ENCODE measurements around the gene PLXNA2. TPM values are rescaled to one million over a fixed set of nuclear protein-coding genes. Genes with fewer than 3 reads are reported as not detected.

Gene PLXNA2
- total RNA-seq, 1 donor from 2014 or later: 17.7 TPM

- H3K27ac Mint-ChIP-seq (ENCODE audit: unreplicated experiment): peak overlapping the region; percentile 60
- TF ChIP-seq, protein P1, sequence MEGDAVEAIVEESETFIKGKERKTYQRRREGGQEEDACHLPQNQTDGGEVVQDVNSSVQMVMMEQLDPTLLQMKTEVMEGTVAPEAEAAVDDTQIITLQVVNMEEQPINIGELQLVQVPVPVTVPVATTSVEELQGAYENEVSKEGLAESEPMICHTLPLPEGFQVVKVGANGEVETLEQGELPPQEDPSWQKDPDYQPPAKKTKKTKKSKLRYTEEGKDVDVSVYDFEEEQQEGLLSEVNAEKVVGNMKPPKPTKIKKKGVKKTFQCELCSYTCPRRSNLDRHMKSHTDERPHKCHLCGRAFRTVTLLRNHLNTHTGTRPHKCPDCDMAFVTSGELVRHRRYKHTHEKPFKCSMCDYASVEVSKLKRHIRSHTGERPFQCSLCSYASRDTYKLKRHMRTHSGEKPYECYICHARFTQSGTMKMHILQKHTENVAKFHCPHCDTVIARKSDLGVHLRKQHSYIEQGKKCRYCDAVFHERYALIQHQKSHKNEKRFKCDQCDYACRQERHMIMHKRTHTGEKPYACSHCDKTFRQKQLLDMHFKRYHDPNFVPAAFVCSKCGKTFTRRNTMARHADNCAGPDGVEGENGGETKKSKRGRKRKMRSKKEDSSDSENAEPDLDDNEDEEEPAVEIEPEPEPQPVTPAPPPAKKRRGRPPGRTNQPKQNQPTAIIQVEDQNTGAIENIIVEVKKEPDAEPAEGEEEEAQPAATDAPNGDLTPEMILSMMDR (IDR thresholded peaks at IDR 0.05; ENCODE audit: insufficient read depth, low read depth, low read length): no peak
- no peak for TF ChIP-seq EZH2 (IDR thresholded peaks at IDR 0.05; ENCODE audit: insufficient read depth, low read length)
These were observed 28.1 kb downstream of the PLXNA2 start for GRCh38 chr1:208216062-208216461.

DNA sequence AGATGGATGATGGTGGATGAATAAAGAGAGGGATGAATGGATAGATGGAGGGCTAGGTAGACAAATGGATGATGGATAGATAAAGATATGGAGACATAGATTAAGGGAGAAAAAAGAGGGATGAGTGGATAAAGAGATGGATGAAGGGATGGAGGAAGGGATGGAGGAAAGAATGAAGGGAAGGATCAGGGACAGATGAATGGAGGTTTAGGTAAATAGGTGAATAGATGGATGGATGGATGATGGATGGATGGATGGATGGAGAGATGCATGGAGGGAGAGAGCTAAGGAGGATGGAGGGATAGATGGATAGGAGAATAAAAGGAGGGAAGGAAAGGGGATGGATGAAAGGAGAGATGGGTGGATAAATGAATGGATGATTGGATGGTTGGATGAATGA is 28.8 kb downstream of the PLXNA2 start:
- Histone ChIP-seq H3K36me3 (ENCODE audit: insufficient read depth, low read length) (no peaks in the 10 kb centered on the region), H3K9ac (ENCODE audit: low read length) (no peak overlapping the region), H2AFZ (ENCODE audit: low read depth, low read length) (no peak overlapping the region), H3K79me2 (ENCODE audit: insufficient read depth, low read length) (no peaks in the 10 kb centered on the region), H3K4me1 (ENCODE audit: insufficient read depth, low read length) (peaks cover 40% of the 10 kb centered on the region), H3K4me3 (ENCODE audit: insufficient read depth, low read depth, low read length) (no peak overlapping the region), H4K20me1 (ENCODE audit: insufficient read depth, low read length) (no peaks in the 10 kb centered on the region), H3K4me2 (ENCODE audit: low read length) (no peak overlapping the region), H3K27ac (ENCODE audit: low read depth, low read length) (no peak overlapping the region), H3K27me3 (ENCODE audit: insufficient read depth, low read length) (no peaks in the 10 kb centered on the region), H3K9me3 (ENCODE audit: insufficient read depth, low read depth, low read length) (no peaks in the 10 kb centered on the region)
- Mint-ChIP-seq H3K9me3 (ENCODE audit: unreplicated experiment) (no peaks in the 10 kb centered on the region), H3K27me3 (ENCODE audit: low read depth, unreplicated experiment) (no peaks in the 10 kb centered on the region), H3K4me3 (ENCODE audit: unreplicated experiment) (no peak overlapping the region), H3K4me1 (ENCODE audit: low read depth, unreplicated experiment) (peaks cover 72% of the 10 kb centered on the region), H3K36me3 (ENCODE audit: low read depth, unreplicated experiment) (peaks cover 4% of the 10 kb centered on the region), H3K27ac (ENCODE audit: unreplicated experiment) (no peak overlapping the region)
- DNase-seq (ENCODE audit: low read depth) (no peak), FAIRE-seq (no peak)
- TF ChIP-seq EZH2 (IDR thresholded peaks at IDR 0.05; ENCODE audit: insufficient read depth, low read length): no peak
- TF ChIP-seq, protein P1 (IDR thresholded peaks at IDR 0.05; ENCODE audit: insufficient read depth, low read depth, low read length): no peak

More at GRCh38 chr1:208216062-208216461, 28.1 kb downstream of the PLXNA2 start:
- H3K9me3 Mint-ChIP-seq (ENCODE audit: unreplicated experiment): no peaks in the 10 kb centered on the region
- H4K20me1 ChIP-seq (ENCODE audit: insufficient read depth, low read length): no peaks in the 10 kb centered on the region
- peaks cover 78% of the 10 kb centered on the region for H3K4me1 Mint-ChIP-seq (ENCODE audit: low read depth, unreplicated experiment)
- H3K4me2 ChIP-seq (ENCODE audit: low read length): peak overlapping the region; percentile 46
- no peak overlapping the region for H2AFZ ChIP-seq (ENCODE audit: low read depth, low read length)
- H3K36me3 ChIP-seq (ENCODE audit: insufficient read depth, low read length): no peaks in the 10 kb centered on the region
- H3K36me3 Mint-ChIP-seq (ENCODE audit: low read depth, unreplicated experiment): peaks cover 4% of the 10 kb centered on the region
- DNase-seq (ENCODE audit: low read depth): peak; percentile 80
- H3K4me3 Mint-ChIP-seq (ENCODE audit: unreplicated experiment): peak overlapping the region; percentile 31
- peak overlapping the region; percentile 9 for H3K27ac ChIP-seq (ENCODE audit: low read depth, low read length)
- no peak overlapping the region for H3K9ac ChIP-seq (ENCODE audit: low read length)
- H3K79me2 ChIP-seq (ENCODE audit: insufficient read depth, low read length): no peaks in the 10 kb centered on the region
- no peaks in the 10 kb centered on the region for H3K9me3 ChIP-seq (ENCODE audit: insufficient read depth, low read depth, low read length)
- no peaks in the 10 kb centered on the region for H3K27me3 ChIP-seq (ENCODE audit: insufficient read depth, low read length)
- no peaks in the 10 kb centered on the region for H3K27me3 Mint-ChIP-seq (ENCODE audit: low read depth, unreplicated experiment)
- FAIRE-seq: peak; percentile 13
- H3K4me1 ChIP-seq (ENCODE audit: insufficient read depth, low read length): peaks cover 46% of the 10 kb centered on the region
- no peak overlapping the region for H3K4me3 ChIP-seq (ENCODE audit: insufficient read depth, low read depth, low read length)

DNA sequence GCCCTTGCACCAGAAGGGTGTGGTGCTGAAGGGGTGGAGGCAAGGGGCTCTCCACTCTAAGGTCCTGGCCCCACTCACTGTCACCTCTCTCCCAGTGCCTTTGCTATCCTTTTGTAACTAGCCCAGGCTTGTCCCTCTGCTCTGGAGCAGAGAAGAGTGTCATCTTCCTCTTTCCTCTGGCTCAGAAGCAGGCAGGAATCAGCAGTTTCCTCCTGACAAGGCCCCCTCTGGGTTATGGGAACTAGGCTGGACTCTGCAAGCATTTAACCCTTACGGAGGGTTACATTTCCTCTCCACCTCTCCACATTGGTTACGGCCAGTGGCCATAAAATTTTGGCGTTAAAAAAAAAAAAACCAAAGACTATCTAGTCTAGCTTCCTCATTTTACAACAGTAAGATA is 30.4 kb downstream of the PLXNA2 start:
- H3K4me3 Mint-ChIP-seq (ENCODE audit: unreplicated experiment): peak overlapping the region; percentile 63
- no peaks in the 10 kb centered on the region for H3K9me3 Mint-ChIP-seq (ENCODE audit: unreplicated experiment)
- no peak overlapping the region for H3K4me2 ChIP-seq (ENCODE audit: low read length)
- no peak overlapping the region for H3K27ac ChIP-seq (ENCODE audit: low read depth, low read length)
- peaks cover 31% of the 10 kb centered on the region for H3K4me1 ChIP-seq (ENCODE audit: insufficient read depth, low read length)
- H3K9me3 ChIP-seq (ENCODE audit: insufficient read depth, low read depth, low read length): no peaks in the 10 kb centered on the region
- H4K20me1 ChIP-seq (ENCODE audit: insufficient read depth, low read length): no peaks in the 10 kb centered on the region
- no peaks in the 10 kb centered on the region for H3K36me3 ChIP-seq (ENCODE audit: insufficient read depth, low read length)
- no peak for TF ChIP-seq EZH2 (IDR thresholded peaks at IDR 0.05; ENCODE audit: insufficient read depth, low read length)
- TF ChIP-seq, protein P1 (IDR thresholded peaks at IDR 0.05; ENCODE audit: insufficient read depth, low read depth, low read length): no peak
- H3K36me3 Mint-ChIP-seq (ENCODE audit: low read depth, unreplicated experiment): peaks cover 4% of the 10 kb centered on the region
- H3K9ac ChIP-seq (ENCODE audit: low read length): no peak overlapping the region
- H3K27me3 Mint-ChIP-seq (ENCODE audit: low read depth, unreplicated experiment): no peaks in the 10 kb centered on the region
- no peaks in the 10 kb centered on the region for H3K27me3 ChIP-seq (ENCODE audit: insufficient read depth, low read length)
- no peak overlapping the region for H3K4me3 ChIP-seq (ENCODE audit: insufficient read depth, low read depth, low read length)
- DNase-seq (ENCODE audit: low read depth) (no peak), FAIRE-seq (no peak)
- H3K4me1 Mint-ChIP-seq (ENCODE audit: low read depth, unreplicated experiment): peaks cover 71% of the 10 kb centered on the region
- H3K27ac Mint-ChIP-seq (ENCODE audit: unreplicated experiment): peak overlapping the region; percentile 90
- no peaks in the 10 kb centered on the region for H3K79me2 ChIP-seq (ENCODE audit: insufficient read depth, low read length)
- no peak overlapping the region for H2AFZ ChIP-seq (ENCODE audit: low read depth, low read length)

Data from astrocyte (in vitro differentiated cells and primary cell).